GM21528 (cell line): ENCODE data around the gene UGT1A4.

Experiments used
- ATAC-seq: cut with Tn5 transposase; IDR thresholded peaks from one replicate; pipeline ENCODE4 v1.9.1; 2021; ENCODE audit warnings: mild to moderate bottlenecking, moderate library complexity; ENCODE audit not compliant: unreplicated experiment, low FRiP score

Gene UGT1A4

DNA sequence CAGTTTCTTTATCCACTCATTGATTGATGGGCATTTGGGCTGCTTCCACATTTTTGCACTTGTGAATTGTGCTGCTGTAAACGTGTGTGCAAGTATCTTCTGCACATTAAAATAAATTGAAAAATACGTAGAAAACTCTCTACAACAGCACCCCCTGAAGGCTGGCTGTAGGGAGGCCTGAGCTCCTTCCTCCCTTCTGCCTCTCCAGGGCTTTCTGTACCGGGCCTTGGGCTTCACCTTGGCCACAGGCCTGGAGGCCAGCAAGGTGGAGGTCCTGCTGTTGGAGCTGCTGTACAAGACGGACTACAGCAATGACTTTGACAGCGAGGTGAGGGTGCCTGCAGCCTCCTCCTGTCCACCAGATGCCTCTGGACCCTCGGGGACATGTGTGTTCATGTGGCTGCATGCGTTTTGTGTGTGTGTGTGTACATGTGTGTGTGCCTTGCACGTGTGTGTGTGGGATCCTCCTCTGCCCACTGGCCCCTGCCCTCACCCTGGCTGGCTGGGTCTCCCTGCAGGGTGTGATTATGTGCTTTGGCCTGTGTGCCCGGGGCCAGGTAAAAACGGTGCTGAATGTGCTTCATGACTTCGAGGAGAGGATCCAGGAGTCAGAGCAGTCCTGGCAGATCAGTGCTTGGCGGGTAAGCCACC is 88.8 kb downstream of the UGT1A4 start:
- no peak for ATAC-seq

GRCh38 chr2:233807966-233808935 is 89.7 kb downstream of the UGT1A4 start:
- no peak for ATAC-seq

- no peak for ATAC-seq
These were observed 91.8 kb downstream of the UGT1A4 start for GRCh38 chr2:233810385-233810784.

GRCh38 chr2:233811087-233811486 is 92.6 kb downstream of the UGT1A4 start:
- ATAC-seq = no peak

GRCh38 chr2:233811732-233812131 is 93.2 kb downstream of the UGT1A4 start:
- ATAC-seq = no peak

GRCh38 chr2:233813236-233814055 is 94.9 kb downstream of the UGT1A4 start:
- ATAC-seq = no peak

GRCh38 chr2:233814056-233814835 is 95.7 kb downstream of the UGT1A4 start:
- ATAC-seq = no peak

DNA sequence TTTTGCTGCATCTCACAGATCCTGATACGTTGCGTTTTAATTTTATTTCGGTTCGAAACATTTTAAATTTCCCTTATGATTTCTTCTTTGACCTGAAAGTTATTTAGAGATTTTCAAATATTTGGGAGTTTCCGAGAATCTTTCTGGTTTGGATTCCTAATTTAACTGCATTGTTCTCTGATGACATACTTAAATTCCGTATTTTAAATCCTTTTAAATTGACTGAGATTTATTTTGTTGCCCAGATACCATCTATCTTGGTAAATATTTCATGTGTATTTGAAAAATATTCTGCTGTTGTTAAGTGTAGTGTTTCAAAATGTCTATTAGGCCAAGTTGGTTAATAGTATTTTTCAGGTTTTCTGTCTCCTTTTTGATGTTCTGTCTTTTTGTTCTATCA is 97.3 kb downstream of the UGT1A4 start:
- no peak for ATAC-seq

DNA sequence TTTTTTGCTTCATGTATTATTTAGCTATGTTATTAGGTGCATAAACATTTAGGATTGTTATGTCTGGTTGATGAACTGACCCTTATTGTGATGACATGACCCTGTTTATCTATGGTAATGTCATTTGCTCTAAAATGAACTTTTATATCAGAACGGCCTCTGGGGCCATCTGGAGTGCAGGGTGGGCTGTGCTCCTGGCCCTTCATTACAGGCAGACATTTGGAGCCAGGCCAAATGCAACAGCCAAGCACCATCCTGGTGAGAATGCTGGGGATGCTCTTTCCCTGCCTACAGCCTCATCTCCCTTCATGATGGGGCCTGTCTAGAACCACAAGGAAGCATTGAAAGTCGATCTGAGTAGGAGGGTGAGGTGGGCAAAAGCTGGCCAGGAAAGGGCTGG is 97.8 kb downstream of the UGT1A4 start:
- ATAC-seq = no peak

GRCh38 chr2:233816771-233817170 is 98.2 kb downstream of the UGT1A4 start:
- no peak for ATAC-seq

- no peak for ATAC-seq
These were observed 98.9 kb downstream of the UGT1A4 start for GRCh38 chr2:233817361-233817911.

DNA sequence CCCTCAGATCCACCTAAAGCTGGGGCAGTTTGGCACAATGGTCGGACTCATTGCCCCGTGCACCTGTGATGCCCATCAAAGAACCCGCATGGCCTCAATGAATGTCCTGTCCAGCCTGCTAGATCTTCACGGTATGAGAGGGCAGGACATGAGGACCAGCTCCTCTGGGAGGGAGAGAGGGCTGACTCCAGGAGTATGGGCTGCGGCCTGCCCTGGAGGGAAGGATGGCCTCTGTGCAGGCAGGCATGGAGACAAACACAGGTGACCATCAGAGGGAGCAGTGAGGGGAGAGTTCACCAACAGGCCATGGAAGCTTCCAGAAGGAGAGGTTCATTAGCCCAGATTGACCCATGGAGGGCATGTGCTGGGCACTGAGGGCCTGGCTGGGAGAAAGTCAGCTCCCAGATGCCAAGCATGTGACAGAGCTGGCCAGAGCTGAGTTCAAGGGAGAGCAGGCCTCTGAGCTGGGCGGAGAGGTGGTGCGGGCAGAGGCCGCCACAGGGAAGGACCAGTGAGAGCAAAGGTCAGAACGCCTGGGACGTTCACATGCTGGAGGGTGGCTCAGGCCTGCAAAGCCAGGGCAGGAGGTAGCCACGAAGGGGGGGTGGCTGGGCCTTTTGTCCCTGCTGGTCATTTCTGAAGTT is 99.6 kb downstream of the UGT1A4 start:
- ATAC-seq = no peak

DNA sequence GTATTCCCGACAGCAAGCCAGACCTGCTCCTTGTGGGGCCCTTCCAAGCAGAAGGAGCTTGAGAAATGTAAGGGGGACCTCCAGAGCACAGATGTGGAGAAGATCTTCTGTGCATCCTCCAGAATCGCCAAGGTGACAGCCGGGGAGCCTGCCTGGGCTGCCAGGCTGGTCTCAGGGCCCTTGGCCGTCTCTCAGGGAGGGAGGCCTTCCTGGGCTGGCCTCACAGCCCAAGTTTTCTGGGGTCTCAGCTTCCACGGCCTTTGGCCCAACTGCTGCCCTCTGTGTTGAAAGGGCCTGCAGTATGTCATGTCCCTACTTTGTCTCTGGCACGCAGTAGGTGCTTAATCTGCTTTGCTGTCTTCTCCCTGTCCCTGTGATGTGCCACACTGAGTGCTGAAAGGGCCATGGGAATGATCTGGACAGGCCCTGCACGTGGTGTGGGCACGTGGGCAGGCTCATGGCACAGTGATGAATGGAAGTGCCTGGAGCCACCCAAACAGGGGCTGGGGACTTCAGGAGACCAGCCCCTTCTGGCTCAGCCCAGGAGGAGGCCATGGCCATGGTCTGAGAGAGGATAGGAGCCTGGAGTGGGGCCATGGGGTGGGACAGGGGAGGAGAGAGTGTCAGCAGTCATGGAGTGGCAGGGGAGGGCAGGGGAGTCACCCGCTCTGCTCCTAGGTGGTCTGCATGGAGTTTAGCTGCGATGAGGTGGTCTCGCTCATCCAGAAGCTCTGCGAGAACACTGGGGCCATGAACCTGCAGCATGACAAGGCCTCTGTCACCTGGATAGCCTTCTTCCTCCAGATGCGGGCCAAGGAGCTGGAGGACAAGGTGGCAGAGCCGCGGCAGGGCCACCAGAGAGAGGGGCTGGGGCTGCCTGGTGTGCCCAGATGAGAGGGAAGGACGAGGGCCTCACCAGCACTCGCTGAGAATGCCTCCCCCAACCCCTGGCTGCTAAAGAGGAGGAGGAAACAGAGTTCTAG is 100.4 kb downstream of the UGT1A4 start:
- no peak for ATAC-seq

DNA sequence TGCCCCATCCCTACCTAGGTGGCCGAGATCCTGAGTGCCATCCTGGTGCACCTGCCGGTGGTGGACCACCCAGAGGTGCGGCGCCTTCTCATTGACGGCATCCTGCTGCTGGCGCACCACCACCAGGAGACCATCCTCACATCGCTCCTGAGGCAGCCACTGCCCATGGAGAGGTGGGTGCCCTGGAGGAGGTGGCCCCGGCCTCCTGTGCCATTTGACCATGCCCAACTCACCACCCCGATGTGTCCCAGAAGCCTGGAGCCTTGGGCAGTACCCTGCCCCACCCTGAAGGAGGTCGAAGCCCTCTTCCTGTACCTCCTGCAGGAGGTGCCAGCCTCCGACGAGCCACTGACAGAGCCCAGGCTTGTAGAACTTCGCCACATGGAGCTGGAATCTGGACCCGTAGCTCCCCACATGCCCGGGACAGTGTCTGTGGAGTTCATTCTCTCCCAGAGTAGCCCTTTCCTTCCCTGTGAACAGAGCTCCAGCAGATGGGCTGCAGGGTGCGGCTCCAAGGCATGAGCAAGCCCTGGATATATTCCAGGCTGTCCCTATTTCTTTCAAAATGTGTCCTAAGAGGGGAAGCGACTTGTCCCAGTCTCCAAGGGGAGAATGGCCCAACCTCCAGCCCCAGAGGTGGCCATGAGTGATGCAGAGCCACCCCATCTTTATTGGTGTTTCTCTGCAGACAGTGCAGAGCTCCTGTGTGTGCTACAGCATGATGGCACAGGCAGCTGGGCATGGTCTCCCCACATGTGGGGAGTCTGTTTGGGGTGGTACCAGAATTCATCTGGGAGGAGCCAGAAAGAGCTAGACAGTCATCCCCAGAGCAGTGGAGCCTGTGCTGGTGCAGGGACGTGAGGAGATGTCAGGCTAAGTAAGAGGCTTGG is 101.6 kb downstream of the UGT1A4 start:
- ATAC-seq = no peak

- no peak for ATAC-seq
These were observed 102.2 kb downstream of the UGT1A4 start for GRCh38 chr2:233820774-233821105.

DNA sequence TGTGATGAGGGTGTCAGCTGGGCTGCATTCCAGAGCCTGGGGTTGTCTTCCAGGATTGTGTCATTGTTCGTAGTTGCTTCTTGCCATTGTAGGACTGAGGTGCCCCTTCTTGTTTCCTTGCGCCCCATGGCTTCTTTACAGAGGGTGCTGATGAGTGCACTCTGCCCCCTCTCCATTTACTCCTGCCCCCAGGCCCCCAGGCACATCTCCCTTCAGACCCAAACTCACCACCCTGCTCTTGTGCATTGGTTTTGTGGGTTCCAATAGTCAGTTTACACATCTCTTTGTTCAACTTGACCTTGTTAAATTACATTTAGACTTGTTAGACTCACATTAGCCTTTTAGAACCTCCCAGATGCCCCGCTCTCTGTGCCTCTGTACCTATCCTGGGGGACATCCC is 102.7 kb downstream of the UGT1A4 start:
- ATAC-seq = no peak

- ATAC-seq = no peak
These were observed 103.2 kb downstream of the UGT1A4 start for GRCh38 chr2:233821709-233822100.
